GM21390 (cell line): ENCODE data around the gene VWC2L.

Experiments used
- ATAC-seq: cut with Tn5 transposase; IDR thresholded peaks from one replicate; pipeline ENCODE4 v1.9.1; 2021; ENCODE audit not compliant: unreplicated experiment

VWC2L gene

DNA sequence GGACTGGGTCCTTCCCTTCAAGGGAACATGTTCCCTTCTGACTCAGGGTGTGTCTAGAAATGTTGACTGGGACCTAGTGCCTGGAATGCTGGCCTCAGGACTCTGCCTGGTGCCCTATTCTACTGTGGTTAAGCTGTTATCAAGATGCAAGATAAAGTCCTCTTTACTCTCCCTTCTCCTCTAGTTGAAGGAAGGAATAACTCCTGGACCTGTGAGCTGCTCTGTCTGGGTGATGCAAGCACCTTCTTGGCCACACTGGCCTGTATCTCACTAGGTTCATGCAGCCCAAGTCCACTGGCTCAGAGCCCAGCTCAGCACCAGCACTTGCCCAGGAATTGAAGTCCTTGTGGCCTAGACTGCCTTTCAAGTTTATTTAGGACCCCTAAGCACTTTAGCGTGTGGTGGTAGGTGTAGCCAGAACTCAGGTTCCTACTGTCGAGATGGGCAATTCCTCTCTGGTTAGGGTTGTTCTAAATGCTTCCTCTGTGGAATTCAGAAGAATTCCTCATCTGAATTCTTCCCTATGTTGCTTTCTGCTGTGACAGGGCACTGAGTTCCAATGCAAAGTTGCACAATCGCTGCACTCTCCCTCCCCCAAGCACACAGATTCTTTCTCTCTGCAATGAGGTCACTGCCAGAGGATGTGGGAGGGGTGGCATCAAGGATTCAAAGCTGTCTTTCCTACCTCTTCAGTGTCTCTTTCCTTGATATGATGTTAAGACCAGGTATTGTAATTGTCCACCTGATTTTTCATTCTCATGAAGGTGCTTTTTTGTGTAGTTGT is 54.7 kb downstream of the VWC2L start:
- no peak for ATAC-seq

DNA sequence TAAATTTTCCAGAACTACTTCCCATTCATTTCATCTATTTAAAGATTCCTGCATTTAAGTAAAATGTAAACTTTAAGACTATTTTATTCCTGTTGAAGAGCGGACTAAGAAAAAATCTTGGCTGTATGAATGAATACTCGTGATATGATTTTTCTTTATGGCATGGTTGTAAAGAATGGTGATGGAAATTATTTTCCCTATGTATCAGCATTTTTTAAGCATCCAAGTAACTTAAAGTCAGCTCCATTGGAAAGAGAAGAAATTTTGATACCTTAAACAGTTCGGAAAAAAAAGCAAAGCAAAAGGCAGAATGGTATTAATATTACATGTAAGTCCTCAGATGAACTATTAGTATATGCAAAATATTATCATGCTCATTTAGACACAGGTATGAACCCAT is 58.9 kb downstream of the VWC2L start:
- ATAC-seq: no peak

DNA sequence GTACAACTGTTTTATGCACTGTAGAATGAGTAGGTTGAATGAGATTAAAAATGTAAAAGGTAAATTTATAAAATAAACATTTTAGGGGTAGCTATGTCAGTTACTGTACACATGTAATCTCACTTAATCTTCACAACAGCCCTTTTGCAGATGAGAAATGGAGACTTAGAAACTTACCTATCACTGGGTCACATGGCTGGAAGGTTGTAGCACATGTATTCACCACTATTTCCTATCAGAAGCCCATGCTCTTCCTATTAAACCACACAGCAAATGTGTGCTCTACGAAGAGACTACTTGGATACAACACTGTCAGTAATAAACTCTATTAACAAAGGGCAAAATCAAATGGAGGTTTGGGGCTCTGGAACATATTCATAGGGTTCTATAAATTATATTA is 60.5 kb downstream of the VWC2L start:
- no peak for ATAC-seq

DNA sequence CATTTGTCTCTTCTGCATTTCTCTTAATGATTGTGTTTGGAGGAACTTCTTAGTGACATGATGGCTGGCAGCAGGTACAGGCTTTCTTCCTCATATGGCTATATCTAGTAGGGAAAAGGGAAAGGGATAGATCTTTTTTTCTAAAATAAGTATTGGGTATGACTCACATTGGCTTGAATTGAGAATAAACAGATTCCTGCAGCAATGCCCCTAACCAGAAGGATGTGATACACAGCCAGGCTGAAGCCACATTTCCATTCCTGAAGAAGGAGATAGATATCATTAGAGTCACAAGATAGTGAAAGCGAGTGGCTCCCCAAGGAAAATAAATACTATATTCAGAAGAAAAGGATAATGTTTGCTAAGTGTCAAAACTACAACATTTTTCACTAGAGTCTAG is 61.1 kb downstream of the VWC2L start:
- ATAC-seq: no peak

DNA sequence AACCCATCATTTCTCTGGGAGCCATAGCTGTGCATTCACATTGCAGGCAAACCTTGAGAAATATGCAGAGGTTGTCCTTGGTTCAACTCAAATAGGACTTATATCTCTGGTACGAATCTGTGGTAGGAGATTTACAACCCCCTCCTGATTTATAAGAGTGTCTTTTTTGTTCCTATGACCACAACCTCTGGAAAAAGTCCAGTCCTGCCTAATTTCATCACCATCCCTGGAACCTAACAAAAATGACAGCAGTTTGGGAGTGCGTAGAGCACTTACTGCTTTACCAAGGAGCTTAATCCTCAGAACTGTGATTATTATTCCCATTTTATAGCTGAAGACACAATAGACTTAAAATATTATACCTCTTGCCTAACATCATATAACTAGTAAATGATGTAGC is 66.5 kb downstream of the VWC2L start:
- no peak for ATAC-seq

DNA sequence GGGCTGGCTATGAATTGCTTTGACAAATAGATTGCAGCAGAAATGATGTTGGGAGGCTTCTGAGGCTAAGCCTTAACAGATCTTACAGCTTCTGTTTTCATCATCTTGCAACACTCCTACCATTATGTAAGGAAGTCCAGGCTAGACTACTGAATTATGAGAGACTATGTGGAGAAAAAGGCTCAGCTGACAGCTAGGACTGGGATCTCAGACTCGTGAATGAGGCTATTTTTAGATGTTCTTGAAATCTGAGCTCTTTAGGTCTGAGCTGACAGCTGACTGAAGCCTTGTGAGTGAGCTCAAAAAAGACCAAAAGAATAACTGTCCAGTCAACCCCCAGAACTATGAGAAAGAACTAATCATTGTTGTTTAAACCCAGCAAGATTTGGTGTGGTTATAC is 70.3 kb downstream of the VWC2L start:
- no peak for ATAC-seq

DNA sequence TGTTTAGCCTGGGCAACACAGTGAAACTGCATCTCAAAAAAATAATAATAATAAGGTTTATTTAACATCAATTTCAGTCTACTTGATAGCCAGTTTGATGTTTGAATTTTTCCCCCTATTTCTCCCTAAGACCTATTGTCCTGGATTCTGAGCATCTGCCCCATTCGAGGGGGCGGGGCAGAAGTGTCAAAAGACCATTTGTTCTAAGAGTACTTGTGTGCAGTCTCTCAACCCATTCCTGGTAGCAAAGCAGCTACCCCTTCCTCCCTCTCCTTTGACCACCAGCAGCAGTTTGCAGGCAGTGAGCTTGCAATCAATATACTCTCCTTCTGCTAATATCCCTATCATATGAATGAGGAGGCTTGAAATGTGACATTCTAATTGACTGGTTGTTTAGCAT is 71.9 kb downstream of the VWC2L start:
- no peak for ATAC-seq

DNA sequence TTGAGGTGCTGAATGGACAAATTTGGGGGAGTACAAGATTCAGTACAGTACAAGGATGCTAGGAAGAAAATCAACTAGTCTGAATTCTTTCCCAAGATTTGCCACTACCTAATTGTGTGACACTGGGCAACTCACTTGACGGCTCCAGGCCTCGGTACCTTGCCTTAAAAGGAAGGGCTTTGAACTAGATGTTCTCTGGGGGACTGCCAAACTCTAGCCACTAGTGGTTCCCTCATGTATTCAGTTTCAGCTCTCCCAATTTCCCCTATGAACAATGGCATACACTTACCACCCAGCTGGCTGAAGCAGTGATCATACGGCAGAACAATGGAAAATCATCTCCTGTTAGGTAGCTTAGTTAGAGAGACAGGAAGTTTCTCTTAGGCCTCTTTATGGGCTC is 73.4 kb downstream of the VWC2L start:
- ATAC-seq: no peak

DNA sequence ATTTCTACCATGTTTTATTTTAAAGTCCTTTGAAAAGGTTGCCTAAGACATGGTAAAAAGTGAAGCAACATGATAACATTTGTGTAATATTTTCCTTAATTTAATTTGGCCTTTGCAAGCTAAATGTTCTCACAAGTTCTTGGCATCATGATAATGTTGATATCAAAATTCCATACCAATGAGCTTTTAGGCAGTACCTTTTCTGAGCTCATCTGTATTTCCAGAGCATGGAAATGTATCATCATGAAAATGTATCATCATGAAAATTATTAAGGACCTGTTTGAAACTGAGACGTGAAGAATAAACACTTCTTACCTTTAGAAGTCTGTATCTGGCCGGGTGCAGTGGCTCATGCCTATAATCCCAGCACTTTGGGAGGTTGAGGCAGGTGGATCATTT is 73.8 kb downstream of the VWC2L start:
- ATAC-seq: no peak

DNA sequence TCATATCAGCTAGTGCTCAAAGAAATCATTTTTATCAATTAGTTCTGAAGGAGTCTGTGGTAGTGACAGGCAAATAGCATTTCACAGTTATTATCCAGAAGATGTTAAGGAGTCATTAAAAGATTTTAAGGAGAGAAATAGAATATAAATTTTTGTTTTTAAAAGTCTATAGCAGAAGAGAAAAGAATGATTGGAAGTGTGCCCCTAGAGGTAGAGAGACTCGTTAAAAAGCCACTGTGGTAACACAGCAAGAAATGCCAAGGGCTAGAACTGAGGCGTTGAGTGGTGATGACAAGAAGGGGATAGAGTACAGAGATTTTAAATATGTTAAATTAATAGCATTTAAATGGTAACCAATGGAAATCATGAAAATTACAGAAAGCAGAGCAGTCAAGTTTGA is 78.3 kb downstream of the VWC2L start:
- no peak for ATAC-seq

DNA sequence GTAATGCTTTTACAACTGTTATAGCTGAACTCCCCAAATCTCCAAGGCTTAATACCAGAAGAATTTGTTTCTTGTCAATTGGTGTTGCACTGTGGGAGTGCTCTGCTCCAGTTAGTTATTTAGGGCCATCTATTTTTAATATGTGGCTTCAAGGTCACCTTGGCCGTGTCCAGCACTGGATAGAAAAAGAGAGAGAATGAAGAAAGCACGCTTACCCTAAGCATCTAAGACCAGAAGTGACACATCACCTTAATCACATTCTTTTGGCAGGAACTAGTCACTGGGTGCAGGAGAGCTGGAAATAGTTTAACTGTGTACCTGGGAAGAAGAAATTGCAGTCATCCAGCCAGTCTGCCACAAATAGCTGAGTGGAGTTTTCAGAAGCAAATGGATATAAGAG is 78.8 kb downstream of the VWC2L start:
- no peak for ATAC-seq

DNA sequence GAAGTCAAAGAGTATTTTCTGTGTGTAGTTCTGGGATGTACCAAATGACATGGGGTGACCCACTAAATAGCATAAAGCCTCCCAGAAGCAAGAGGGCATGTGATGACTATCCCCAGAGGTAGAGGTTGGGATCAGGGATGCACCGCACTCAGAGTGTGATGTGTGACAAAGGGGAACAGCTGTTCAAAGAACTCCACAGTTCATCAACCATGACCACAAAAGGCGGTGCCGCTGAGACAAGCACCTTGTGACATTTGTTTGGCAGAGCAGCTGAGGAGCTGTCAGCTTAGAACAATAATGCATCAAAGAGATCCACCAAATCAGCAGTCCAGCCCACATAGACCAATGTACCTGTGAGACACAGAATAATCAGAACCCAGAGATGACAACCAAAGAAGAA is 81.3 kb downstream of the VWC2L start:
- peak; percentile 70 for ATAC-seq

DNA sequence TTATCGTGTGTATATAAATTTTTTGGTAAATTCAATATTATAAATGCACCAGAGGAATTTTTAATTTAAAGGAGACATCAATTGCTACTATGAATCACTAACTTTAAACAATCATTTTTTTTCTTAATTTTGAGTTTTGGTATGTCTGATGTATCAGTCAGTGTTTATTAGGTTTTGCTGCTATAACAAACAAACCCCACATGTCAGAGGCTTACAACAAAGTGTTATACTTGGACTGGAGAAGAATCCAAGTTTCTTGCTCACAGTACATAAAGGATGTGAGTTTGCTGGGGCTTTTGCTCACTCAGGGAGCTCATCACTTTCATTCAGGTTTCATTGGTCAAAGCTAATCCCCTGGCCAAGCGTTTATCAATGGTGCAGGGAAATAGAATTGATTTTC is 81.8 kb downstream of the VWC2L start:
- no peak for ATAC-seq

DNA sequence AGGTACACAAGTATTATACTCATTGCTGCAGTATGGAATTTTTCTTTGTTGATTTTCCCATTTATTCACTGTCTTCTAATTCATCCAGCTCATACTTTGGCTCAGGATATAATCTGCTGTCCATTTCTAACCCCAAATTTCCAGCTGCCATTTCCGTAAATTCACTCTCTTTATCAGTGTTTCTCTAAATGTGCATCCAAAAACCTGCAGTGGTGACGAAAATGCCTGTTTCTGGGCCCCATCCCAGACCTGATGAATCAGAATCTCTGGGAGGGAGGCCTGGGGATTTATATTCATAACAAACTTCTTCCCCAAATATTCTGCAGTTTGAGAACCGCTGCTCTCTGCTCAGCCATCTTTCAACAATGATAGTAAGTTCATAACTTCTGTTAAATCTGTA is 86.6 kb downstream of the VWC2L start:
- ATAC-seq: no peak

DNA sequence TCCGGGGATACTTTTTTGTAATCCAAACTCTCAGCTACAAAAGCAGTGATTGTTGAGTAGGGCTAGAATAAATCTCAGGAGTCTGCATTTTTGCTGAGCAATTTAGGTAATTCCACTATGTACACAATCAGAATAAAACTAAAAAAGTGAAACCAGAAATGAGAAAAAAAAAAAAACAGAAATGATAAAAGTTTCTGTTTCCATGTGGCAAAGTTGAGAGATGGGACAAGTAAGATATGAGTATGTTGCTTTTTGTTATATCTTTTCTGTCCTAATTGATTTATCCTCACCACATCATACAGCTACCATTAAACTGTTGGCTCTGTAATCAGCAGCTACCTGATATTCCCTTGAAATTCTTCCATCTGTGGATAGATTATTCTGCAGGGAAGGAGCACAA is 92.7 kb downstream of the VWC2L start:
- ATAC-seq: peak; percentile 53

DNA sequence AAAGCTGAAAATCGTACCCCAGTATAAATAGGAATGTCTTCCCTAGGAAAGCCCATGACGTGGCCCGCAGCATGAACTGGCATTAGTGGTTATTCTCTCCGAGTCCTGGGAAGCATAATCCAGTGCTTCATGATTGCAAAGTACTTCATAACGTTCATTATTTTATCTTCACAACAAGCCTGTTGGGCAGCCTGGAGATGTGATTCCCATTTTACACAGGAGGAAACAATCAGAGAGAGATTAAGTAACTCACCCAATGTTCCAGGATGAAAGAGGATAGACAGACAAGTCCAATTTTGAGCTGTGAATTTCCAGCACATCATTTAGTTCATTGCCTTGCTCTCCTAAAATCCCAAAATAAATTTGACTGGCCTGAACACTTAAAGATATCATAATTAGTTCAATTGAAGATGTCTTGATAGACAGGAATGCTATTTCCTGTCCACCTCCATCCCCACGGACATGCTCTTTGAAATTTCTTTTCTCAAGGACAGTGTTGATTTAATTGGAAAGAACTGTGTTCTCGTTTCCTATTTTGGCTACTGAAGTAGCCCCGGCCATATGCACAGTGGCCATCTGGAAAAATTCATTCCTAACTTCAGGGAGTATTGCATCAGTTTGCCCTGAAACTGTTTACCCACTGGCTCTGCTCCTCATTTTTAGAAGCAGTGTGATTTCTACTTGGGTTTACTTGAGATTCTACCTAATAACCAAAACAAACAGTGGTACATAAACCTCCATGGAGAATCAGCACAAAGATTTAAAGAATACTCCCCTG is 93.9 kb downstream of the VWC2L start:
- no peak for ATAC-seq

DNA sequence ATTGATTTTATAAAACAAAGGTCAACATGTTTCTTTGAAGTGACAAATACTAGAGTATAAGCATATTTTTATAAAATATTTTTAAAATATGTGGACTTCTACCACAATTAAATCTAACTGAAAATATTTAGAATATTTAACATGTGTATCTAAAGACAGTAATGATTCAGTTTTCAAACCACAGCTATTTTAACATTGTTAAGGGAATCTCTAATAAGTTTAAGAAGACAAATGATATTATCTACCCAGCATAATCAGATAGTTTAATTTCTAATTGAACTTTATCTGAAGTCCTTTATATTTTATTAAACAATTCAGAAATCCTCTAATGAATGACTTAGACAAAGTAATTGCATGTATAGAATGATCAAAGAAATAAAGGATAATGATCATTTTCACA is 96.2 kb downstream of the VWC2L start:
- no peak for ATAC-seq

DNA sequence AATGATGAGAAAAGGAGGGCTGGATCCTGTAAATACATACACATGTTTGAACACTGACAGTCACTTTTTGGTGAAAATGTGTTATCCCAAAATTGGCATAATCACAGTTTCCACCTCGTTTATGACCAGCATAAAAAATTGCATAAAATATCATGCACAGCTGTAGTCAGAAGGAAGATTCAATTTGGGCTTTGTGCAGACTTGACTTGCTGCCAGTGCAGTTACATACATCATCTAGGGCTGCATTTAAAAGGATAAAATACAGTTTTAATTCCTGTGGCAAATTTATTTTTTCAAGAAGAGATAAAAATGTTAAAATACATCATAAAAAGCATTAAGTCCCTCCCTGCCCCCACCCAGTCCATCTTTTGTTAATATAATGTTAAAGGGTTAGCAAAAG is 103.8 kb downstream of the VWC2L start:
- no peak for ATAC-seq

DNA sequence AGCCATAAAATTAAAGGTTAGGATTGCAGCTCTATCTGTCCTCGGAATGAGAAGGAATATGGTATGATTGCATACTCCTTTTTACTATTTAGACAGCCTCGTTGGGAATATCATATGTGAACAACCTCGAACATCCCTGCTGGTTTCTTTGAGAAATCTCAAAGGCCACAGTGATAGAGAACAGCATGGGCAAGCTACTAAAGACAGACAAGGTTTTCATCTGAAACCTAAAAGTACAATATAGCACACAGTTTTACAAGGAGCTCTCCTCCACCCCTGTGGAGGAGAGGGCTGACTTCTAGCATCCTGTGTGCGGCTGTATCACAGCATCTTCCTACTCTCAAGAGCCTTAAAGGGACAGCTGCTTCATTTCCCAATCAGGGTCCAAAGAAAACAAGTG is 104.3 kb downstream of the VWC2L start:
- ATAC-seq: no peak

DNA sequence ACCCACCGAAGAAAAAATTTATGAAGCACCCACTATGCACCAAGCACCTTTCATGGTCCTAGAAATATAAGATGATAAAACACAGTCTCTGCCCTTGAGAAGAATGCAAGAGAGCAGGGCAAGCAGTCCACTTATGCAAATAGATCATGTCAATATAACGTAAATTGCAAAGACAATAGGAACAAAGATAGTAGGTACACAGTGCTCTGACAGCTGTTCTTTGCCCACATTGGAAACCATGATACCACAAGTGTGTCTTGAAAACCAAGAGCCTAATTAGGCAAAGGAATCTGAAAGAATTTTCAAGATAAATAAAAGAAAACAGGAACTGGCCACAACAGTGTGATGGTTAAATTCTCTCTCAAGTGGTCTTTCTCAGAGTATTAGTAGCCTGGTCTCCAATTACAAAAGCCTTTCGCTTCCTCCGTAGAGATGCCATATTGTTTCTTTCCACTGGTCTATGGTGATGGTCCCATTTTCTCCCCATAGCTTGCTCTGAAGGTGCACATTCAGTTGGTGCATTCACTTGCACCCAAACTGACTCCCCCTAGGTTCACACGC is 108.5 kb downstream of the VWC2L start:
- no peak for ATAC-seq

DNA sequence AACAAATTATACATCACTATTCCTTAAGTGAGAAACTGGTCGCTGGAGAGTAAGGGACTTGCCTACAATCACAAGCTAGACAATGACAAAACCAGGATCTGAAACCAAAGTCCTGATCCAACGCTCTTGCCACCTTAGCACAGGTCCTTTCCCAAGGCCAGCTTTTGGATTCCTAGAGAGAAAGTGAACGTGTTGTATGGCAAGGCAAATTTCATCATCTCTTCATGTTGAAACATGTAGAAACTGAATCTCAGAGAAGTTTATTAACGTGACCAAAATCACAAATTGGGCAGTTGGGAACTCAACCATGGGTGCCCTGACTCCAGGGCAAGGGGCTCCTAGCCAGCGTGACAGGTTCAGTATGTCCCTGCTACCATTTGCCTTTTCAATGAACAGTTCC is 118.2 kb downstream of the VWC2L start:
- ATAC-seq: no peak

DNA sequence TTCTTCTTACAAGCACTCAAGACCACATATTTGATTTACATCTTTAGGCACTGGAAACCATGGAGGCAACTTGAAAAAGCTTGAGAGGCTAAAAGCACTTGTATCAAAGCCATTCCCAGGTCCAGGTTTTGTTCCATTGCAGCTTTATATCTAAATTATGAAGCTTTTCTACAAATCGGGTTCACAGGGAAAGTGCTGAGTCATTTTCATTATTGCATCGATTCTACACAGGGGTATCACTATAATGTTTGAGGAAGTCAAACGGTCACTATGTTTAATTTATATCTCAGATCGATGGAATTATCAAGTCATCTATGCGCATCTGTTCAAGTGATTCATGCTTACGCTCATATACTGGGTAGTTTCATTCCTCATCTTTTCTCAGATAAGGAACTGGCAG is 118.7 kb downstream of the VWC2L start:
- ATAC-seq: no peak
